ENCODE results near the gene LDHAL6A.

GRCh38 chr11:18495703-18496102 is 40.0 kb downstream of the LDHAL6A start:
- TF ChIP-seq YY1 (IDR thresholded peaks at IDR 0.05; ENCODE audit: low read depth) = no peak
- no peak for TF ChIP-seq TEAD4 (IDR thresholded peaks at IDR 0.05)
- no peak for TF ChIP-seq CREB1 (IDR thresholded peaks at IDR 0.05; ENCODE audit: low read depth)
- TF ChIP-seq EP300 (IDR thresholded peaks at IDR 0.05; ENCODE audit: borderline replicate concordance) = no peak
- TF ChIP-seq CEBPB (IDR thresholded peaks at IDR 0.05) = 0 out of 2 replicates have a peak, but pooled peaks have one; percentile 5
- TF ChIP-seq EGR1 (IDR thresholded peaks at IDR 0.05) = no peak
- no peak for TF ChIP-seq MAX (IDR thresholded peaks at IDR 0.05)
- no peak for TF ChIP-seq FOXM1 (IDR thresholded peaks at IDR 0.05; ENCODE audit: borderline replicate concordance, low read depth)
- TF ChIP-seq RAD21 (IDR thresholded peaks at IDR 0.05; ENCODE audit: low read depth) = no peak
- TF ChIP-seq REST (IDR thresholded peaks at IDR 0.05; ENCODE audit: low read depth) = no peak
